GM23338 (cell line): ENCODE data around the gene RGS8. TPM values are rescaled to one million over a fixed set of nuclear protein-coding genes. Genes with fewer than 3 reads are reported as not detected.

Experiments used
- ATAC-seq: fragments of 200-7000 bp; cut with Tn5 transposase; 3 replicates; pipeline ENCODE4 v1.9.1; 2020
- DNase-seq: peaks from one replicate; pipeline ENCODE4 v3.0.0-alpha.2; 2015; ENCODE audit warnings: low spot score
- H2AFZ ChIP-seq: fragments of 200-600 bp; sonication (generic); 2 replicates; pipeline ENCODE4 v1.8.0; 2016; ENCODE audit warnings: antibody characterized with exemption, mild to moderate bottlenecking, moderate library complexity
- H3F3A ChIP-seq: fragments of 200-600 bp; sonication (generic); replicated peaks from 2 replicates; pipeline ENCODE4 v1.8.0; 2017; ENCODE audit warnings: antibody characterized with exemption, mixed run types, low read depth
- H3K27ac ChIP-seq: fragments of 200-600 bp; sonication (generic); 2 replicates; pipeline ENCODE4 v1.6.1; 2016; ENCODE audit warnings: low read depth
- H3K27me3 ChIP-seq: fragments of 200-600 bp; sonication (generic); 2 replicates; pipeline ENCODE4 v1.8.0; 2016; ENCODE audit warnings: mild to moderate bottlenecking, mixed run types, moderate library complexity; ENCODE audit not compliant: insufficient read depth
- H3K36me3 ChIP-seq: fragments of 200-600 bp; sonication (generic); 2 replicates; pipeline ENCODE4 v1.8.0; 2016; ENCODE audit warnings: mild to moderate bottlenecking; ENCODE audit not compliant: insufficient read depth
- H3K4me1 ChIP-seq: fragments of 200-600 bp; sonication (generic); 2 replicates; pipeline ENCODE4 v1.8.0; 2016; ENCODE audit warnings: mild to moderate bottlenecking, moderate library complexity; ENCODE audit not compliant: insufficient read depth
- H3K4me2 ChIP-seq: fragments of 200-600 bp; sonication (generic); 2 replicates; pipeline ENCODE4 v1.7.1; 2017; ENCODE audit warnings: mixed run types
- H3K4me3 ChIP-seq: fragments of 200-600 bp; sonication (generic); 2 replicates; pipeline ENCODE4 v1.6.1; 2016; ENCODE audit warnings: mixed run types
- H3K79me2 ChIP-seq: fragments of 200-600 bp; sonication (generic); replicated peaks from 2 replicates; pipeline ENCODE4 v1.8.0; 2017; ENCODE audit warnings: mild to moderate bottlenecking; ENCODE audit not compliant: insufficient read depth
- H3K9me2 ChIP-seq: fragments of 200-600 bp; sonication (generic); 2 replicates; pipeline ENCODE4 v1.8.0; 2017; ENCODE audit not compliant: insufficient read depth
- H4K20me1 ChIP-seq: fragments of 200-600 bp; sonication (generic); replicated peaks from 2 replicates; pipeline ENCODE4 v1.8.0; 2017; ENCODE audit warnings: mild to moderate bottlenecking; ENCODE audit not compliant: insufficient read depth
- H3K27ac Mint-ChIP-seq: 2 replicates; pipeline ENCODE4 v1.8.0; 2020; ENCODE audit warnings: inconsistent platforms, mild to moderate bottlenecking, moderate library complexity, mixed read lengths
- H3K27me3 Mint-ChIP-seq: 3 replicates; pipeline ENCODE4 v1.8.0; 2022; ENCODE audit warnings: low read depth, mild to moderate bottlenecking, moderate library complexity, mixed read lengths, inconsistent platforms; ENCODE audit not compliant: insufficient read depth, poor library complexity
- H3K36me3 Mint-ChIP-seq: 3 replicates; pipeline ENCODE4 v1.8.0; 2021; ENCODE audit warnings: low read depth, mild to moderate bottlenecking, inconsistent platforms, moderate library complexity, mixed read lengths
- H3K4me1 Mint-ChIP-seq: 3 replicates; pipeline ENCODE4 v1.8.0; 2020; ENCODE audit warnings: mild to moderate bottlenecking, inconsistent platforms, mixed read lengths
- H3K4me3 Mint-ChIP-seq: 3 replicates; pipeline ENCODE4 v1.8.0; 2021; ENCODE audit warnings: moderate library complexity, mild to moderate bottlenecking, inconsistent platforms, mixed read lengths
- H3K9me3 Mint-ChIP-seq: 3 replicates; pipeline ENCODE4 v1.8.0; 2020; ENCODE audit warnings: moderate library complexity, mild to moderate bottlenecking, inconsistent platforms, mixed read lengths
- ETS1 ChIP-seq: IDR thresholded peaks from 2 replicates; pipeline ENCODE4 v1.6.1; 2016; ENCODE audit warnings: antibody characterized with exemption
- EZH2 ChIP-seq: fragments of 200-600 bp; sonication (generic); IDR thresholded peaks from one replicate; pipeline ENCODE4 v1.8.0; 2017; ENCODE audit warnings: antibody characterized with exemption, mild to moderate bottlenecking, low read depth; ENCODE audit not compliant: unreplicated experiment
- ZNF114 ChIP-seq: fragments of 250-450 bp; sonication (Bioruptor Pico); IDR thresholded peaks from 2 replicates; pipeline ENCODE4 v1.5.0; 2020; ENCODE audit warnings: mild to moderate bottlenecking, moderate library complexity
- ZNF331 ChIP-seq: fragments of 250-450 bp; sonication (Bioruptor Pico); IDR thresholded peaks from 2 replicates; pipeline ENCODE4 v1.5.0; 2020; ENCODE audit warnings: low read depth, mild to moderate bottlenecking, moderate library complexity
- polyA plus RNA-seq: library from polyadenylated mRNA; unstranded; fragments of >200 nt; fragmentation: Nextera tagmentation; extraction: Ambion mirVana; gene quantifications from 2 replicates; pipeline ENCODE4 v1.2.1, GENCODE V29; 2016
- total RNA-seq: library from RNA; depleted of rRNA; stranded (reverse); fragments of >200 nt; shearing (Covaris generic); gene quantifications from 2 replicates; pipeline ENCODE4 v1.2.3, GENCODE V29; 2014
- TF ChIP-seq, protein P1 (sequence below), 2 experiments: fragments of 200-600 bp in 1 of 2; sonication (generic) in 1 of 2; conservative IDR thresholded peaks; 2 replicates each; pipeline versions ENCODE4 v1.5.1 to v1.6.1; 2016 to 2017; ENCODE audit warnings: antibody characterized with exemption in 2 of 2, low read depth in 2 of 2, mild to moderate bottlenecking in 2 of 2, moderate library complexity in 1 of 2
- TF ChIP-seq, protein P2 (sequence below): IDR thresholded peaks from one replicate; pipeline ENCODE4 v1.6.1; 2018; ENCODE audit warnings: antibody characterized with exemption; ENCODE audit not compliant: unreplicated experiment

RGS8 gene
- total and polyA plus RNA-seq, 2 experiments from 2014 or later = 0.06 to 2.5 TPM

GRCh38 chr1:182672487-182672836 lies 11.9 kb downstream of the RGS8 start:
- ATAC-seq = no peak
- peak overlapping the region; percentile 77; the same call in 1 of the 2 replicates for H2AFZ ChIP-seq

GRCh38 chr1:182671750-182672486 lies 12.5 kb downstream of the RGS8 start:
- Histone ChIP-seq H3K9me2 (no peaks in the 10 kb centered on the region), H3K79me2 (no peaks in the 10 kb centered on the region), H3K27ac (no peak overlapping the region), H3K4me2 (no peak overlapping the region), H3K27me3 (no peaks in the 10 kb centered on the region), H3K4me1 (peaks cover 51% of the 10 kb centered on the region), H3F3A (0 out of 2 replicates have a peak, but pooled peaks cover 3% of the 10 kb centered on the region), H2AFZ (no peak overlapping the region), H4K20me1 (no peaks in the 10 kb centered on the region), H3K4me3 (no peak overlapping the region), H3K36me3 (no peaks in the 10 kb centered on the region)
- DNase-seq = no peak
- peak; percentile 49 for ATAC-seq
- Mint-ChIP-seq H3K4me1 (peaks cover 66% of the 10 kb centered on the region), H3K36me3 (no peaks in the 10 kb centered on the region), H3K9me3 (no peaks in the 10 kb centered on the region), H3K4me3 (no peak overlapping the region), H3K27ac (no peak overlapping the region), H3K27me3 (peaks cover 11% of the 10 kb centered on the region)
- TF ChIP-seq ZNF331 (CRISPR knock-in tag) = no peak
- no peak for TF ChIP-seq ETS1
- TF ChIP-seq, protein P1, sequence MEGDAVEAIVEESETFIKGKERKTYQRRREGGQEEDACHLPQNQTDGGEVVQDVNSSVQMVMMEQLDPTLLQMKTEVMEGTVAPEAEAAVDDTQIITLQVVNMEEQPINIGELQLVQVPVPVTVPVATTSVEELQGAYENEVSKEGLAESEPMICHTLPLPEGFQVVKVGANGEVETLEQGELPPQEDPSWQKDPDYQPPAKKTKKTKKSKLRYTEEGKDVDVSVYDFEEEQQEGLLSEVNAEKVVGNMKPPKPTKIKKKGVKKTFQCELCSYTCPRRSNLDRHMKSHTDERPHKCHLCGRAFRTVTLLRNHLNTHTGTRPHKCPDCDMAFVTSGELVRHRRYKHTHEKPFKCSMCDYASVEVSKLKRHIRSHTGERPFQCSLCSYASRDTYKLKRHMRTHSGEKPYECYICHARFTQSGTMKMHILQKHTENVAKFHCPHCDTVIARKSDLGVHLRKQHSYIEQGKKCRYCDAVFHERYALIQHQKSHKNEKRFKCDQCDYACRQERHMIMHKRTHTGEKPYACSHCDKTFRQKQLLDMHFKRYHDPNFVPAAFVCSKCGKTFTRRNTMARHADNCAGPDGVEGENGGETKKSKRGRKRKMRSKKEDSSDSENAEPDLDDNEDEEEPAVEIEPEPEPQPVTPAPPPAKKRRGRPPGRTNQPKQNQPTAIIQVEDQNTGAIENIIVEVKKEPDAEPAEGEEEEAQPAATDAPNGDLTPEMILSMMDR (conservative IDR thresholded peaks at IDR 0.05; ENCODE audit: low read depth in 2 of 2) = no peak
- TF ChIP-seq, protein P2, sequence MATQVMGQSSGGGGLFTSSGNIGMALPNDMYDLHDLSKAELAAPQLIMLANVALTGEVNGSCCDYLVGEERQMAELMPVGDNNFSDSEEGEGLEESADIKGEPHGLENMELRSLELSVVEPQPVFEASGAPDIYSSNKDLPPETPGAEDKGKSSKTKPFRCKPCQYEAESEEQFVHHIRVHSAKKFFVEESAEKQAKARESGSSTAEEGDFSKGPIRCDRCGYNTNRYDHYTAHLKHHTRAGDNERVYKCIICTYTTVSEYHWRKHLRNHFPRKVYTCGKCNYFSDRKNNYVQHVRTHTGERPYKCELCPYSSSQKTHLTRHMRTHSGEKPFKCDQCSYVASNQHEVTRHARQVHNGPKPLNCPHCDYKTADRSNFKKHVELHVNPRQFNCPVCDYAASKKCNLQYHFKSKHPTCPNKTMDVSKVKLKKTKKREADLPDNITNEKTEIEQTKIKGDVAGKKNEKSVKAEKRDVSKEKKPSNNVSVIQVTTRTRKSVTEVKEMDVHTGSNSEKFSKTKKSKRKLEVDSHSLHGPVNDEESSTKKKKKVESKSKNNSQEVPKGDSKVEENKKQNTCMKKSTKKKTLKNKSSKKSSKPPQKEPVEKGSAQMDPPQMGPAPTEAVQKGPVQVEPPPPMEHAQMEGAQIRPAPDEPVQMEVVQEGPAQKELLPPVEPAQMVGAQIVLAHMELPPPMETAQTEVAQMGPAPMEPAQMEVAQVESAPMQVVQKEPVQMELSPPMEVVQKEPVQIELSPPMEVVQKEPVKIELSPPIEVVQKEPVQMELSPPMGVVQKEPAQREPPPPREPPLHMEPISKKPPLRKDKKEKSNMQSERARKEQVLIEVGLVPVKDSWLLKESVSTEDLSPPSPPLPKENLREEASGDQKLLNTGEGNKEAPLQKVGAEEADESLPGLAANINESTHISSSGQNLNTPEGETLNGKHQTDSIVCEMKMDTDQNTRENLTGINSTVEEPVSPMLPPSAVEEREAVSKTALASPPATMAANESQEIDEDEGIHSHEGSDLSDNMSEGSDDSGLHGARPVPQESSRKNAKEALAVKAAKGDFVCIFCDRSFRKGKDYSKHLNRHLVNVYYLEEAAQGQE = no peak
- TF ChIP-seq EZH2 = no peak

More at GRCh38 chr1:182672487-182672836, 11.9 kb downstream of the RGS8 start:
- TF ChIP-seq, protein P1 (conservative IDR thresholded peaks at IDR 0.05; ENCODE audit: low read depth in 2 of 2) = peak in 1 of 2 experiments; percentile 22; a peak in 1 of 4 replicates
- no peak for TF ChIP-seq ZNF114 (CRISPR knock-in tag)
- no peak for DNase-seq
- H3K36me3 Mint-ChIP-seq = no peaks in the 10 kb centered on the region
- Histone ChIP-seq H3K79me2 (no peaks in the 10 kb centered on the region), H3F3A (0 out of 2 replicates have a peak, but pooled peaks cover under 1% of the 10 kb centered on the region), H3K27ac (no peak overlapping the region), H3K36me3 (no peaks in the 10 kb centered on the region), H4K20me1 (no peaks in the 10 kb centered on the region), H3K4me2 (no peak overlapping the region), H3K9me2 (no peaks in the 10 kb centered on the region), H3K4me3 (no peak overlapping the region), H3K4me1 (peaks cover 49% of the 10 kb centered on the region), H3K27me3 (no peaks in the 10 kb centered on the region)
- peaks cover 11% of the 10 kb centered on the region for H3K27me3 Mint-ChIP-seq
- H3K27ac Mint-ChIP-seq = no peak overlapping the region
- H3K4me3 Mint-ChIP-seq = no peak overlapping the region
- H3K4me1 Mint-ChIP-seq = peaks cover 63% of the 10 kb centered on the region
- H3K9me3 Mint-ChIP-seq = no peaks in the 10 kb centered on the region
